GM19395 (cell line): ENCODE results near the gene VWF.
"Not testable (repeated sequence)": the region's sequence is repeated elsewhere in the genome, so short reads cannot be mapped to it uniquely, and the experiment has no call there.

Experiments
- ATAC-seq: cut with Tn5 transposase; IDR thresholded peaks from one replicate; pipeline ENCODE4 v1.9.1; 2021; ENCODE audit warnings: mild to moderate bottlenecking, moderate library complexity; ENCODE audit not compliant: unreplicated experiment

The VWF gene

DNA sequence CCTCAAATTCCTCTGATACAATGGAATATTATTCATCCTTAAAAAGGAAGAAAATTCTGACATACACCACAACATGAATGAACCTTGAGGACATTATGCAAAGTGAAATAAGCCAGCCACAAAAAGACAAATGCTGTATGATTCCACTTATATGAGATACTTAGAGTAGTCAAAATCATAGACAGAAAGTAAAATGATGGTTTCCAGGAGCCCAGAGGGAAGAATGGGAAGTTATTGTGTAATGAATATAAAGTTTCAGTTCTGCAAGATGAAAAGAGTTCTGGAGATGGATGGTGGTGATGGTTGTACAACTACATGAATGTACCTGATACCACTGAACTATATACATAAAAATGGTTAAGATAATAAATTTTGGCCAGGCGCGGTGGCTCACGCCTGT lies 18.3 kb downstream of the VWF start:
- no peak for ATAC-seq

DNA sequence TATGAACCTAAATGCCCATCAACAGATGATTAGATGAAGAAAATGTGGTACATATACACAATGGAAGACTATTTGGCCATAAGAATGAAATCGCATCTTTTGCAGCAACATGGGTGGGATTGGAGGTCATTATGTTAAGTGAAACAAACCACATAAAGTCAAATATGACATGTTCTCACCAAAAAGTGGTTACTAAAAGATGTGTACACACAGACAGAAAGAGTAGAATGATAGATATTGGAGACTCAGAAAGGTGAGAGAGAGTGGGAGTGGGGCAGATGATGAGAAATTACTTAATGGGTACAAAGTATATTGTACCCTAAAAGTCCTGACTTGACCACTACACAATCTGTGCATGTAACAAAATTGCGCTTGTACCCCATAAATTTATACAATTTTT lies 19.6 kb downstream of the VWF start:
- no peak for ATAC-seq

DNA sequence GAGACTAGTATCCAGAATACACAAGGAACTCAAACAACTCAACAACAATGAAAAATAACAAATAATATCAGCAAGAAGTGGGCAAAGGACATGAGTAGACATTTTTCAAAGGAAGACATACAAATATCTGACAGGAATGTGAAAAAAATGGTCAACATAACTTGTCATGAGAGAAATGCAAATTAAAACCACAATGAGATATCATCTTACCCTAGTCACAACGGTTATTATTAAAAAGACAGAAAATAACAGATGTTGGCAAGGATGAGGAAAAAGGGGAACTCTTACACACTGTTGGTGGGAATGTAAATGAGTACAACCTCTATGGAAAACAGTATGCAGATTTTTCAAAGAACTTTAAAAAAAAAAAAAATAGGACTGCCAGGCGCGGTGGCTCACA lies 20.4 kb downstream of the VWF start:
- no peak for ATAC-seq

DNA sequence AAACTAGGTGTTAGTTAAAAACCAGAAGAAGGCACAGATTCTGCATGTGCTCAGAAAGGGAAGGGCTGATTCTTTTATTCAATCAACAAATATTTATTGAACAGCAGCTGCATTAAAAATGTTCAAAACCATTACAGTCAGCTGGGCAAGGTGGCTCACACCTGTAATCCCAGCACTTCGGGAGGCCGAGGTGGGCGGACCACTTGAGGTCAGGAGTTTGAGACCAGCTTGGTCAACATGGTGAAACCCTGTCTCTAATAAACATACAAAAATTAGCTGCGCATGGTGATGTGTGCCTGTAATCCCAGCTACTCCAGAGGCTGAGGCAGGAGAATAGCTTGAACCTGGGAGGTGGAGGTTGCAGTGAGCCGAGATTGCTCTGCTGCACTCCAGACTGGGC lies 22.4 kb downstream of the VWF start:
- not testable (repeated sequence) for ATAC-seq

DNA sequence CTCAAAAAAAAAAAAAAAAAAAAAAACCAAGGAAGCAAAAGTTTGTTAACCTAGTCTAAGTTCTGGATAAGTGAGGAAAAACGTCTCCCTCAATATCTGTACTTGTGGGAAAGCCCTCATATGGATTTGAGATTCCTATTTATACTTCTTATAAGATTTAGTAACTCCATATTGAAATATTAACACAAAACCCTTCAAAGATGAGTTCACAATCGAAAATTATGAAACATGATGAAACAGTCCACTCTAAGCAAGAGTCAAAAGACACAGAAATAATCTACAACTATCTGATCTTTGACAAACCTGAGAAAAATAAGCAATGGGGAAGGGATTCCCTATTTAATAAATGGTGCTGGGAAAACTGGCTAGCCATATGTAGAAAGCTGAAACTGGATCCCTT lies 25.2 kb downstream of the VWF start:
- ATAC-seq, result no peak

DNA sequence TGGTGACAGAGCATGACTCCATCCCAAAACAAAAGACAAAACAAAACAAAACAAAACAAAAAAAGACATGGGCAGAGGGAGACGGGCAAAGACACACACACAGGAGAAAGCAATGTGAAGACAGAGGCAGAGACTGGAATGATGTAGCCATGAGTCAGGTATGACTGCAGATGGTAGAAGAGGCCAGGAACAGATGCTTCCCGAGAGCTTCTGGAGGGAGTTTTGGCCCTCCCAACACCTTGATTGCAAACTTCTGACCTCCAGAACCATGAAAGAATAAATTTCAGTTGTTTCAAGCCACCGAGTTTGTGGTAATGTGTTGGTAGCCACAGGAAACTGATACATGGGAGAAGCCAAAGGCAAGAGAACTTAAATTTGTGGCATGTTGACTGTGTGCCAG lies 27.1 kb downstream of the VWF start:
- ATAC-seq, result no peak

DNA sequence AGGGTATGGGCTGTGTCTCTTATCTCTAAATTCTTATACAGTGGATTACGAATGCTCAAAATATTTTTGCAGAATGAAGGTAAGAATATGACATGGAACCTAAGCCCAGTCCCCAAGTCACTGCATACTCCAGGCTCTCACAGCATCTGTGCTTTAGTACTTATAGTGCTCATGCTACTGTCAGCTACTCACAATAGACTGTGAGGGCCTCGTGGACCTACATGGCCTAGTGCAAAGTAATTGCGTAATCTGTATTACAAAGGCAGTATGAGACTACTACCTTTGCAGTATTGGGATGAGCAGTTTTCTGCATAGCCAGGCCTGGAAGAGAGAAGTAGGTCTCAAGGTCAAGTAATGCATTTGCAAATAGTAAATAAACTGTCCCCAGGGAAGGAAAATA lies 27.9 kb downstream of the VWF start:
- ATAC-seq, result no peak

DNA sequence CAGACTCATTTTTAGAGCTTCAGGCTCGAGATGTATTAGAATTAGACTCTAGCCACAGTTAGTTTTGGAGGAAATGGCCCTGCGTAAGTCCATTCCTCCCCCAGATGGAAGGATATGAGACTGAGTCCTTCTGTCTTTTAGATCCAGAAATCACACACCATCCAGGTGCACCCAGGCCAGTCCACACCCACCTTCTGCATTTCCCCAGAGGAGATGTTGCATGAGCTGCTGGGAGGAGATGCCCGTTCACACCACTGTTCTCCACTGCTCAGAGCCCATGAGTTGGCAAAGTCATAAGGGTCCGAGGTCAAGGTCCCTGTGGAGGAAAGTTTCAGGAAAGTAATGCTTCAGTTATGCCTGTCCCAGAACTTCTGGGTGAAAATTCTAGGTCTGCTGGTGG lies 29.2 kb downstream of the VWF start:
- no peak for ATAC-seq

DNA sequence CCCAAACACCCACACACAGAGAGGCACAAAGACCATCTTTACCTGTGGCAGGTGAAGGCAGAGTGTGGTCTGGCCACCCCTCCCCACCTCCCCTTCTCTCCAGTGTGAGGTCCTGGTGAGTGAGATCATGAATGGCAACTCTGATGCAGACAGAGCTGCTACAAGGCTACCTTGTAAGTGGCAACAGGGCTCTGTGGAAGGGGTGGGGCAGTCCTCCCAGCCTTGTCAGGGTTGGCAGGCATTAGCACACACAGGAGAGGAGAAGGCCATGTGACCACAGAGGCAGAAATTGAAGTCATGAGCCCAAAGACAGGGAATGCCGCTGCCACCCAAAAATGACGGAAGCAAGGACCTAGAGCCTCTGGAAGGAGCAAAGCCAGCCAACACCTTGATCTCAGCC lies 30.7 kb downstream of the VWF start:
- ATAC-seq, result no peak

DNA sequence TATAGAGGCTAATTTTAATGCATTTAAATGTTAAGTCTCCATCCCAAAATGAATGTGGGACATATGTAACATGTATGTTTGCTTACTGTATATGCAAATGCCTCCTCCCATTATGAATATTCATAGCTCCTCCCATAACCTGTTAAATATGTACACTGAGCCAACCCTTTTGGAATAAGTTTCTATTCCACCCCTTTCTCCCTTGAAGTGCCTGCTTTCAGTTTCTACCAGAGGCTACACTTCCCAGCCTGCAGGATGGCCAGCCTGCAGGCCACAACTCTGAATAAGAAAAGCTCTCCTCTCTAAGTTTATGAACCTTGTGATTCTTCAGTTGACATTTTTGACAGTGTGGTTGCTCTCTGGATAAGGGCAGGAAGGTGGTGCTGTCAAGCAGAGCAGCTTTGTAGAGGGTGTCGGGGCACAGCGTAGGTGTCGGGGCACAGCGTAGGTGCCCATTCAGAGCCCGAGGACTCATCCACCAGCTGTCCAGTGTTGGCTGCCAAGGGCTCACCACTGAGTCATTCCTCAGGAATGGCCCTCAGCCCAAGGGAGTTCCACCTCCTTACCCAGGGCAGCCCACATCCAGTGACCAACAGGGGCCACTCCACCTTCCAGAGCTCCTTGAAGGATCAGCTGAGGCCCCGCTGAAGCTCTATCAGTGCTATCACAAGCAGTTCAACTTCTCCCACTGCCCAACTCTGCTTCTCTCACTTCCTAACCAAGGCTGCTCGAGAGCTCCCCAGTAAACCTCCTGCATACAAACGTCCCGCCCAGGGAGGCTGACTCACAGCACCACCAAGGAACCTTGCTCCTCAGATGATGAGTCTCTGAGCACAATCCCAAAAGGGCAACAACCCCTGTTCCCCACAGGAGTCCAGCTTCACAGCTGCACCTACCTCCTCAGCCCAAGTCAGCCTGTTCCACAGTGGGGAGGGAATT lies 31.4 kb downstream of the VWF start:
- no peak for ATAC-seq

DNA sequence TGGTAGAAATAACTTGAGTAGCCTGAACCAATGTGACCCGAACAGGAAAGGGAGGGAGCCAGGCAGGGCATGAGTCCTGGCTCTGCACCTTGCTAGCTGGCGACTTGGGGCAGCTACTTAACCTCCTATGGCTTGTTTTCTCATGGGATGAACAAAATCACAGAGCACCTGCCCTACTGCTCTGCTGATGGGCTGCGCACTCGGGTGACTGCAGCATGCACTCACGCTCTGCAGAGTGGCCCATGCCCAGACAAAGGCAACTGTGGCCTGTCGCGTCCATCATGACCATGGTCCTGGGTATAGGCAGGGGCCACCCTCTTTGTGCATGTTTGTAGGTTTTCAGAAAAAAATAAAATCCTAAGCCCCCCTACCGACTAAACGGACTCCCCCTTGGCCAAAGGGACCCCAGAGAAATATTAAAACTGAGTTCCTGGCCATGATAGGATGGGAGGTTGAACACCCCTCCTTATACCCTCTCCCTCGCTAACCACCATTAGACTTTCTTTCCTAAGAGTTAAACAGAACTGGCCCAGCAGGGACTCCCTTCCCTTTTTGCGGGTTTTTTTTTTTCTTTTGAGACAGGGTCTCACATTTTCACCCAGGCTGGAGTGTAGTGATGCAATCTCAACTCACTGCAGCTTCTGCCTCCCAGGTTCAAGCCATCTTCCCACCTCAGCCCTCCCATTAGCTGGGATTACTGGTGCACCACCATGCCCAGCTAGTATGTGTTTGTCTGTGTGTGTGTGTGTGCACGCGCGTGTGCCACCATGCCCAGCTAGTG lies 32.5 kb downstream of the VWF start:
- no peak for ATAC-seq

DNA sequence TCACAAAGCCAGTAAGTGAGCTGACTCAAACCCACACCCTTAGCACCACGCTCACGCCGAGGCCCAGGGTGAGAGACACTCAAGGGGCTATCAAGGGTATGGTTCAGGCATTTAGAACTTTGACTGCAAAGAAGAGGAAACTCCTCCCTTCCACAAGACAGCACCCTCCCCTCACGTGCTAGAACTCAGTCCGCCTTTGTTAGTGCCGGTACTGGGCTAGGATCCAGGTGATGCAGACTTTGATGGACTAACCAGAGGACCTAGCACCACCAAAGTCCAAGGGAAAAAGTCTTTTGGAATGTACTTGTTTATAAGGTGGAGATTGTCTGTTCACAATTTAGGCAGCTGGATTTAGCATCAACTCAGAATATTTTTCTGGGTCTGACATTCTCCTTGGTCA lies 33.7 kb downstream of the VWF start:
- no peak for ATAC-seq

DNA sequence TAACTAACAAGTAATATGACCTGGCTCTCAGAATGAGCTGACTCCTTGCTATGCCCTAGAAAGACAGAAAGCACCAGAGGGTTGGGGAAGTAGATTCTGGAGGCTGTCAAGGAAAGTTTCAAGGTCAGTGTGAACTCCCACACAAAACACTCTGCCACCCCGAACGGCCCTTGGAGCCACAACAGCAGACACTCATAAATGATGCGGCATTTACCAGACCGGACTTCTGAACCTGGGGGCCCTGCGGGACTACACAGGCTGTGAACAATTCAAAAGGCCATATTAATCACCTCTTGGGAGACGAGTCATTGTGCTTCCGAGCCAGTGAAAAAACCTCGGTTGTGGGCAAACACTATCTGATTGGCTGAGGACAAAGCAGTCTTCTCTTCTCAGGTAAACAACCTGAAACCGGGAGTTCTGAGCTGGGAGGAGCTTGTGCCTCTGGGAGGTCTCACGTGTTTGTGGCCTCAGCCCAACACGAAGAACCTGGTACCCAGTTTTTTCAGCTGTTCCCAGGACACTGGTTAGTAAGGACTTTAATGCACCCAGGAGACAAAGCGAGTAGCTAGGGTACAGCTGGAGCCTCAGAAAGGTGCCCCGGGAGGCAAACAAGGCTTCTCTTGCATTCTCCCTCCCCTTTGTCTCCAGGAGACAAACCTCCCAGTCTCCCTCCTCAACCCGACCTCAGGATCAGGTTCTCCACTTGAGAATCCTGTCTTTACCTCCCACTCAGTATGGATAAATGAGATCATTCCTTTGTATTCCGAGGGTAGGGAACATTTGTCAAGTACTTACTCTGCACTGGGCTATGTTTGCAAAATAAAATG lies 35.3 kb downstream of the VWF start:
- ATAC-seq, result no peak

DNA sequence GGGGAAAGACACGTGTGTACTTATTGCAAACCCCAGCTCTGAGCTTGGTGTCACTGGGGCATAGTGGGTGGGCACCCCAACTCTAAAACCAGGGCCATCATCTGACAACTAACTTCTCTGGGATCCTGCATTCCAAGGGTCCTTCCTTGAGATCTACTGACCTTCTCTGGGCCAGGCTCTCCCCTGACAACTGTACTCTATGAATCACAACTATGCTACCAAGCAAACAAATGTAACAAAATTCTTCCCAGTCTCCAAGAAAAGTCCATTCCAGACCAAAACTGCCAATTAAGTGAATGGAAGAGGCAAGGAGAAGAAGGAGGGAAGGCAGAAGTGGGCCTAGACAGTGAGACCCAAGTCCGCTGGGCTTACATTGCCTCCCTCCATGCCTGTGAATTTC lies 38.2 kb downstream of the VWF start:
- ATAC-seq, result no peak

DNA sequence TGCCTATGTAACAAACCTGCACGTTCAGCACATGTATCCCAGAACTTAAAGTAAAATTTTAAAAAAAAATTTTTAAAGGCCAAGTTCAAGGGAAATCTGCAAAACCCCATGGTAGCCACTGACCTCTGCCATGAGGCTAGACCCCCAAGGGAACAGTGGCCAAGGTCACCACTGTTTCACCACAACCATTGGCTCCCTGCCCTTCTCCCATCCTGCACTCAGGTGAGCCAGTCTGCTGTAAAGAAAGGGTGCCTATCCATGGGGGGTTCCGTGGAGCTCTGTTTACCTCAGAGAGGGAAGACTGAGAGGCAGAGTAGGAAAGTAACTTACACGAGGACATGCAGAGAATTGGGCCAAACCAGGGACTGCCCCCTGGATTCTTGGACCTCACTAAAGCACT lies 38.6 kb downstream of the VWF start:
- no peak for ATAC-seq

DNA sequence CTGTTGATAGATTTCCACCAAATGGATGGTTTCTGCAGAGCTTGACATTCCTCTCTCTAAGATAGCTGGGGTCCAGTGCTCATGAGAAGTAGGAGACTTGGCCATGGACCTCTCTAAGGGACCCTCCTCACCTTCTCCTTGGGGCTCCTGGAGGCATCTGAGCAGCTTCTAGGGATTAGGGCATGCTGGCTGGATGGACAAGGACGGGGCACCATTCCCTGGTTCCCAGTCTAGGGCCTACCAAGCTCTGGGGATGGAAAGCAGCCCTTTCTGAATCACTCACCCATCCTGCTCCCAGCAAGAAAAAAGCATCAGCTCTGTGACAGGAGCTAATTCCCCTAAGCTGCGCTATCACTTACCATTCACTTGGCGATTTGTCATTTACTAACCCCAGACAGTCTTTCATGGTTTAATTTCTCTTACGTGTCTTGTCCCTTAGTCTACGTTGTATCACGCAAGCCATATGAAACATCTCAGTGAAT lies 39.5 kb downstream of the VWF start:
- no peak for ATAC-seq

DNA sequence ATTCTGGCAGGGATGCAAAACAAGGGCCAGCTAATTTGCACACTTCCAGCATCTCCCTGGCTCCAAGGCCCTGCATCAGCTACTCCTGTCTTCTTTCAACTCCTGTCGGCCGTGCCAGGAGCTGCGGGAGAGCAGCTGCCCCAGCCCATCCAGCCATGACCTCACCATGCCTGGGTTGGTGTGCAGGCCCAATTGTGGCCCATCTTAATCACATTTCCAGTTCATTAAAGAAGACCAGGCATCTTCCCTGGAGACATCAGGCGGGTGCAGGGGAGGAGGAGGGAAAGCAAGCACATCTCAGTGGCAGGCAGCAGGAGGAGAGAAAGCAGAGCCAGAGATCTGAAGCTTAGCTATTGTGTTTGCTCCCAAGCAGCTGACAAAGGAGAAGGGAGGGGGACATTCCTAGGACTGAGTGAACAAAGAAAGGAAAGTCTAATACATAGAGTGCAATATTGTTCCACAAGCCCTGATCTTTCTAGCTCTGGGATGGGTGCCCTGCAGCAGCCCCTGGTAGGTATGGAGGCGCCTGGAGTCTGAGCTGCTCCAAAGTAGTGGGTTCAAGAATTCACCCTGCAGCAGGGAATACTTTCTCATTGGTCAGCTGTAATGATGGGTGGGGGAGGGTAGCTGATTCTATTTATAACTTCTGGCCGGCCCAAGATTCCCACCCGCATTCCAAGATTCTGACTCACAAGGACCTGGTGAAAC lies 40.1 kb downstream of the VWF start:
- no peak for ATAC-seq

DNA sequence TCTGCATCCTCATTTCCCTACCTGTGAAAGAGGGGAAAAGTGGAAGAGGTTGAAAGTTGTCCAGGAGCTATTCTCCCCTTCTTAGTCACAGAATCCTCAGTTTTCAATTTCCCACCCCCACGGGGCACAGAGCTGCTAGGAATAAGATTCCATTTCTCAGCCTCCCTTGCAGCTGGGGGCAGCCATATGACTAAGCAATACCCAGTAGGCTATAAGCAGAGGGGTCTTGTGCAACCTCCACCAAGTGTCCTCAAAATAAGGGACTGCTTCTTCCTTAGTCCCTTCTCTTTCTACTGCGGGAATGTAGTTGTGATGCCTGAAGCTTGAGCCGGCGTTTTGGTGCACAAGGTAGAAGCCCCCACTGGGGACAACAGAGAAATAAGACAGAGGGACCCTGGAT lies 40.9 kb downstream of the VWF start:
- no peak for ATAC-seq

DNA sequence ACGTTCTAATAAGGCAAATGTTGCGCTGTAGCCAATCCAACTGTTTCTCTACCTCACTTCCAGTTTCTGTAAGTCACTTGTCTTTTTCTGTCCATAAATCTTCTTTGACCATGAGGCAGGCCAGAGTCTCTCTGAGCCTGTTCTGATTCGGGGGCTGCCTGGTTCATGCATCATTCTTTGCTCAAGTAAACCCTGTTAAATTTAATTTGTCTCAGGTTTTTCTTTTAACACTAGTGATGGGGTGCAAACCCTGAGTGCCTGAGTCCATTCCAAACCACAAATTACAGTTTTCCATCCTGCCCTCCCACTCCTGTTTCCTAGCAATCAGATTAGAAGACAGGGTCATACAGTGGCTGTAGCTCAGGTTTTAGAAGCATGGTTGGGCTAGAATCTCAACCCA lies 41.9 kb downstream of the VWF start:
- no peak for ATAC-seq

DNA sequence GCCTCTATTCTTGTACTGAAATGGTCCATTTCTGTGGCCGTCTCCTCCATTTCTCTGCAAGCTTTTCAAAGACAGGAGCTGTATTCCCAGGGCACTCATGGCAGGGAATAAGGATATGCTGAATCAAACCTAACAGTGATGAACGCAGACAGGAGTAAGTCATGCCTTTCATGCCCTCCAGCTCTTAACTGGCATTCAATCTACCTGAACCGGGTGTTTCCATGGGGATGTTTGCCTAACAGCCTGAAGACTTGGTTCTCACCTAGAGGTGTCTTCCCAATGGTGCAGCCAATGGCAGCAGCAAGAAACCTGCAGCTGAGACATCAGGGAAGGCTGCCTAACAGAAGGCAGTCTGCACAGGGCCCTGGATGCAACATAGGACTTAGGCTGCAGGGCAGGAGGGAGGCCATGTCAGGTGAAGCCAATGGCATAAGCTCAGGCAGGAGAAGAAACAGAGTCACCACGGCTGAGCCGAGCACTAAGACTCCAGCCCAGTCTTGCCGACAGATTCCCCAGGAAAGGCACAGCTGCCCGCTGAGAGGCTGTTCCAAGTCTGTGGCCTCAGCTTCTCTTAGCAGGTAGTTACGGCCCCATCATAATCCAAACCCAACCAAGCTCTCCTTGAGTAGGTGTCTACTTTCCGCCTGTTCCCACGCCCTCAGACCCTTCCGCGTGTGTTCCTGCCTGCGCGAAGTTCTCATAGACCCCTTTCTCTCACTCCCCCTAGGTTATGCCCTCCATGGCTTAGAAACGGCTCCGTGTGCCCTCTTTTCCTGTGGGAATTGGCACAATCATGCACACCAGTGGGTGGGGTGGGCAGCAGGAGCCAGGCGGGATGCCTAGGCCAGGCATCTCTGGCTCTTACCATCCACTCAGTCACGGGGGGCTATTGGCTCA lies 44.1 kb downstream of the VWF start:
- ATAC-seq, result no peak
